ENCODE measurements around the gene C6orf15.

Gene C6orf15

DNA sequence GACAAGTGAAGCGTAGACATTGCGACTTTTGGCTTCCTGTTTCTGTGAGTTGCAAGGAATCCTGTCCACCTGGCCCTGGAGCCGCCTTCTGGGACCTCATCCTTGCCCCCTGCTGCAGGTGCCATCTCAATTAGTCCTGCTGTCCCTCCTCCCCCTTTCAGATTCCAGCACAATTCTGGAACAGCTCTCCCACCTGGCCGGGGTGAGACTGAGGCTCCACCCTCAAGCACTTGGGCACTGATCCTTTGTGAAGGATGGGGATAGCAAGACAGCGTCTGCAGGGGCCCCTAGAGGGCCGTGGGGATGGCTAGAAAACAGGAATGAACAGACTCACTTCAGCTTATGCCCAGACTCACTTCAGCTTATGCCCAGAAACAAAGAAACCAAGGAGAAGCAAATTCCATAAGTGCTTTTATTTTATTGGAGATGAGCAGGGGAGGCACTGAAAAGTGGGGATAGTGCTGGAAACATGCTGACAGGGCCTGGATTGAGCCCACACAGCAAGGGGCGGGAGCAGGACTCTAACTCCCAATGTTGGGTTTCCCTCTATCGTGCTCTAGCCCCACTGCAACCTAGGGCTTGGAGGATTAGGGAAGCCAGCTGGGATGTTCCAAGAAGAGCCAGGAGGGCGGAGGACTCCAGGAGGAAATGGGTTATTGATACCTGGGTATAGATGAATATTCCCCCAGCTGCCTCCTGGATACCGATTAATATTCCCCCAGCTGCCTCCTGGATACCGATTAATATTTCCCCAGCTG lies 1.4 kb downstream of the C6orf15 start:
- no peak overlapping the region for H2AFZ ChIP-seq (ENCODE audit: low read length)
- WGBS, 2 donors (ENCODE audit: extremely low coverage in 2 of 2, insufficient read length in 2 of 2, insufficient replicate concordance in 1 of 2) = no CpG with 5 or more reads among the region's 11 CpGs
- H3K4me3 ChIP-seq (ENCODE audit: low read length in 2 of 2) = no peak overlapping the region
- H3K9ac ChIP-seq (ENCODE audit: low read depth, low read length, poor library complexity) = no peak overlapping the region
- no peak overlapping the region for H3K14ac ChIP-seq (ENCODE audit: low read length)
- peaks cover 0 to 56% (median 0%) of the 10 kb centered on the region in 3 experiments for H3K27me3 ChIP-seq (ENCODE audit: control insufficient read depth in 3 of 3, insufficient read depth in 3 of 3, low read depth in 1 of 3, low read length in 3 of 3)
- no peak overlapping the region for H2BK15ac ChIP-seq (ENCODE audit: low read length)
- no peaks in the 10 kb centered on the region for H3K79me1 ChIP-seq (ENCODE audit: low read depth, low read length)
- no peak overlapping the region for H2AK5ac ChIP-seq (ENCODE audit: low read depth, low read length)
- H2BK12ac ChIP-seq (ENCODE audit: low read length) = no peak overlapping the region
- H3K36me3 ChIP-seq (replicated peaks in 1 of 2; ENCODE audit: control insufficient read depth in 2 of 2, insufficient read depth in 2 of 2, low read length in 2 of 2) = no peaks in the 10 kb centered on the region
- no peak overlapping the region for H4K91ac ChIP-seq (ENCODE audit: low read depth, low read length, poor library complexity)
- peak overlapping the region; percentile 68 for H3K18ac ChIP-seq (ENCODE audit: low read length)
- H3K27ac ChIP-seq (replicated peaks; ENCODE audit: low read length) = no peak overlapping the region
- H3K4ac ChIP-seq (ENCODE audit: low read length) = no peak overlapping the region
- H2BK120ac ChIP-seq (ENCODE audit: low read depth, low read length) = no peak overlapping the region
- H4K8ac ChIP-seq (ENCODE audit: low read depth, low read length) = no peak overlapping the region
- peaks cover 0 to 15% of the 10 kb centered on the region in 2 donors for H3K4me1 ChIP-seq (ENCODE audit: control insufficient read depth in 2 of 2, insufficient read depth in 1 of 2, low read depth in 1 of 2, low read length in 2 of 2)
- no peak overlapping the region for H3K23ac ChIP-seq (ENCODE audit: low read depth, low read length, poor library complexity)
- no peak for DNase-seq (ENCODE audit: low spot score)
- peaks cover 0 to 2% of the 10 kb centered on the region in 2 donors for H3K9me3 ChIP-seq (replicated peaks in 1 of 2; ENCODE audit: control insufficient read depth in 2 of 2, insufficient read depth in 1 of 2, low read depth in 1 of 2, low read length in 2 of 2)
- no peak overlapping the region for H2BK5ac ChIP-seq (ENCODE audit: low read length)
- no peak overlapping the region for H3K4me2 ChIP-seq (ENCODE audit: insufficient read depth, low read length, poor library complexity, severe bottlenecking)

GRCh38 chr6:31107052-31107451 lies 5.3 kb downstream of the C6orf15 start:
- Histone ChIP-seq H3K4ac (ENCODE audit: low read length) (no peak overlapping the region), H2BK12ac (ENCODE audit: low read length) (no peak overlapping the region), H3K27ac (replicated peaks; ENCODE audit: low read length) (no peak overlapping the region), H4K91ac (ENCODE audit: low read depth, low read length, poor library complexity) (no peak overlapping the region), H4K8ac (ENCODE audit: low read depth, low read length) (no peak overlapping the region), H2AFZ (ENCODE audit: low read length) (no peak overlapping the region), H3K18ac (ENCODE audit: low read length) (no peak overlapping the region), H3K79me1 (ENCODE audit: low read depth, low read length) (no peaks in the 10 kb centered on the region), H3K9ac (ENCODE audit: low read depth, low read length, poor library complexity) (no peak overlapping the region), H3K27me3 (ENCODE audit: control insufficient read depth in 3 of 3, insufficient read depth in 3 of 3, low read depth in 1 of 3, low read length in 3 of 3) (peaks cover 0 to 30% (median 0%) of the 10 kb centered on the region in 3 experiments), H3K36me3 (replicated peaks in 1 of 2; ENCODE audit: control insufficient read depth in 2 of 2, insufficient read depth in 2 of 2, low read length in 2 of 2) (no peaks in the 10 kb centered on the region), H3K4me3 (ENCODE audit: low read length in 2 of 2) (no peak overlapping the region), H3K9me3 (replicated peaks in 1 of 2; ENCODE audit: control insufficient read depth in 2 of 2, insufficient read depth in 1 of 2, low read depth in 1 of 2, low read length in 2 of 2) (peaks cover 0 to 2% of the 10 kb centered on the region in 2 donors), H2BK120ac (ENCODE audit: low read depth, low read length) (no peak overlapping the region), H3K4me1 (ENCODE audit: control insufficient read depth in 2 of 2, insufficient read depth in 1 of 2, low read depth in 1 of 2, low read length in 2 of 2) (peaks cover 0 to 6% of the 10 kb centered on the region in 2 donors), H2BK5ac (ENCODE audit: low read length) (no peak overlapping the region), H2BK15ac (ENCODE audit: low read length) (no peak overlapping the region), H3K4me2 (ENCODE audit: insufficient read depth, low read length, poor library complexity, severe bottlenecking) (no peak overlapping the region), H3K14ac (ENCODE audit: low read length) (no peak overlapping the region), H2AK5ac (ENCODE audit: low read depth, low read length) (no peak overlapping the region), H3K23ac (ENCODE audit: low read depth, low read length, poor library complexity) (no peak overlapping the region)
- no CpG with 5 or more reads among the region's 4 CpGs for WGBS, 2 donors (ENCODE audit: extremely low coverage in 2 of 2, insufficient read length in 2 of 2, insufficient replicate concordance in 1 of 2)
- DNase-seq (ENCODE audit: low spot score) = no peak

DNA sequence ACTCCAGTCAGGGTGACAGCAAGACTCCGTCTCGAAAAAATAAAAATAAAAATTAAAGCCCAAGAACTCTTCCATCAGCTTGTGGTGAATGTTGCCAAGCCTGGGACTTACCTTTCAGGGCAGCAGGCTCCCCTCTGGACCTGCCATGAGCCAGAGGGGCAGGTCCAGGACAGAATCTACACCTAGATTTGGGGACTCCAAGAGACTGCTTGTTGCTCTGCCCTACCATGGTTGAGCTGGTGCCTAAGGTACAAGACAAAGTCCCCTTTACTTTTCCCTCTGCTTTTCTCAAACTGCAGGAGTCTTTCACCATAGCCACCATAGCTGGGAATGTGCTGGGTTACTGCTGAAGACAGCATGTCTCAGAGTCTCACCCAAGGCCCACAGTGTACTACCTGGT lies 9.2 kb downstream of the C6orf15 start:
- Histone ChIP-seq H2BK120ac (ENCODE audit: low read depth, low read length) (no peak overlapping the region), H3K36me3 (replicated peaks in 1 of 2; ENCODE audit: control insufficient read depth in 2 of 2, insufficient read depth in 2 of 2, low read length in 2 of 2) (no peaks in the 10 kb centered on the region), H3K27me3 (ENCODE audit: control insufficient read depth in 3 of 3, insufficient read depth in 3 of 3, low read depth in 1 of 3, low read length in 3 of 3) (peaks cover 0 to 5% (median 0%) of the 10 kb centered on the region in 3 experiments), H4K8ac (ENCODE audit: low read depth, low read length) (no peak overlapping the region), H3K4me1 (ENCODE audit: control insufficient read depth in 2 of 2, insufficient read depth in 1 of 2, low read depth in 1 of 2, low read length in 2 of 2) (no peaks in the 10 kb centered on the region), H2AFZ (ENCODE audit: low read length) (no peak overlapping the region), H2AK5ac (ENCODE audit: low read depth, low read length) (no peak overlapping the region), H3K18ac (ENCODE audit: low read length) (no peak overlapping the region), H3K9ac (ENCODE audit: low read depth, low read length, poor library complexity) (no peak overlapping the region), H3K79me1 (ENCODE audit: low read depth, low read length) (no peaks in the 10 kb centered on the region), H3K23ac (ENCODE audit: low read depth, low read length, poor library complexity) (no peak overlapping the region), H3K14ac (ENCODE audit: low read length) (no peak overlapping the region), H3K27ac (replicated peaks; ENCODE audit: low read length) (no peak overlapping the region), H3K4ac (ENCODE audit: low read length) (no peak overlapping the region), H3K4me3 (ENCODE audit: low read length in 2 of 2) (no peak overlapping the region), H4K91ac (ENCODE audit: low read depth, low read length, poor library complexity) (no peak overlapping the region), H2BK5ac (ENCODE audit: low read length) (no peak overlapping the region), H3K4me2 (ENCODE audit: insufficient read depth, low read length, poor library complexity, severe bottlenecking) (no peak overlapping the region), H2BK15ac (ENCODE audit: low read length) (no peak overlapping the region), H2BK12ac (ENCODE audit: low read length) (no peak overlapping the region), H3K9me3 (replicated peaks in 1 of 2; ENCODE audit: control insufficient read depth in 2 of 2, insufficient read depth in 1 of 2, low read depth in 1 of 2, low read length in 2 of 2) (no peaks in the 10 kb centered on the region)
- DNase-seq (ENCODE audit: low spot score) = no peak
- no CpG with 5 or more reads among the region's 2 CpGs for WGBS, 2 donors (ENCODE audit: extremely low coverage in 2 of 2, insufficient read length in 2 of 2, insufficient replicate concordance in 1 of 2)

DNA sequence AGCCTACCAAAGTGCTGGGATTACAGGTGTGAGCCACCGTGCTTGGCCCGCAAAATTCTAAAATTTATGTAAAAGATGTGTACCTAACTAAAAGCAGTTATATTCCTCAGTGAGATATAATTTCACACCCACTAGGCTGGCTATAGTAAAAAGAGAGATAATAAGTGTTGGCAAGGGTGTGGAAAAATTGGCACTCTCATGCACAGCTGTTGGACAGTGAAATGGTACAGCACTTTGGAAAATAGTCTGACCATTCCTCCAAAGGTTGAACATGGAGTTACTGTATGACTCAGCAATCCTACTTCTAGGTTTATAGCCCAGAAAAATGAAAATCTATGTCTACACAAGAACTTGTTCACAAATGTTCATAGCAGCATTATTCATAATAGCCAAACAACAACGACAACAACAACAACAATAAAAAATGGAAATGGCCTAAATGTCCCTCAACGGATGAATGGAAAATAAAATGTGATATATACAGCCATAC lies 13.9 kb downstream of the C6orf15 start:
- H2BK12ac ChIP-seq (ENCODE audit: low read length) = no peak overlapping the region
- no CpG with 5 or more reads among the region's 4 CpGs for WGBS, 2 donors (ENCODE audit: extremely low coverage in 2 of 2, insufficient read length in 2 of 2, insufficient replicate concordance in 1 of 2)
- no peaks in the 10 kb centered on the region for H3K4me1 ChIP-seq (ENCODE audit: control insufficient read depth in 2 of 2, insufficient read depth in 1 of 2, low read depth in 1 of 2, low read length in 2 of 2)
- H3K79me1 ChIP-seq (ENCODE audit: low read depth, low read length) = no peaks in the 10 kb centered on the region
- no peak overlapping the region for H3K4me3 ChIP-seq (ENCODE audit: low read length in 2 of 2)
- no peak overlapping the region for H3K23ac ChIP-seq (ENCODE audit: low read depth, low read length, poor library complexity)
- H3K4ac ChIP-seq (ENCODE audit: low read length) = no peak overlapping the region
- no peak overlapping the region for H3K27ac ChIP-seq (replicated peaks; ENCODE audit: low read length)
- H3K27me3 ChIP-seq (ENCODE audit: control insufficient read depth in 3 of 3, insufficient read depth in 3 of 3, low read depth in 1 of 3, low read length in 3 of 3) = peaks cover 0 to 5% (median 0%) of the 10 kb centered on the region in 3 experiments
- no peak overlapping the region for H3K14ac ChIP-seq (ENCODE audit: low read length)
- H2AK5ac ChIP-seq (ENCODE audit: low read depth, low read length) = no peak overlapping the region
- H2BK120ac ChIP-seq (ENCODE audit: low read depth, low read length) = no peak overlapping the region
- H3K4me2 ChIP-seq (ENCODE audit: insufficient read depth, low read length, poor library complexity, severe bottlenecking) = no peak overlapping the region
- H3K36me3 ChIP-seq (replicated peaks in 1 of 2; ENCODE audit: control insufficient read depth in 2 of 2, insufficient read depth in 2 of 2, low read length in 2 of 2) = no peaks in the 10 kb centered on the region
- no peak overlapping the region for H2AFZ ChIP-seq (ENCODE audit: low read length)
- H4K91ac ChIP-seq (ENCODE audit: low read depth, low read length, poor library complexity) = no peak overlapping the region
- no peak overlapping the region for H3K18ac ChIP-seq (ENCODE audit: low read length)
- no peaks in the 10 kb centered on the region for H3K9me3 ChIP-seq (replicated peaks in 1 of 2; ENCODE audit: control insufficient read depth in 2 of 2, insufficient read depth in 1 of 2, low read depth in 1 of 2, low read length in 2 of 2)
- H2BK5ac ChIP-seq (ENCODE audit: low read length) = no peak overlapping the region
- H4K8ac ChIP-seq (ENCODE audit: low read depth, low read length) = no peak overlapping the region
- no peak for DNase-seq (ENCODE audit: low spot score)
- no peak overlapping the region for H3K9ac ChIP-seq (ENCODE audit: low read depth, low read length, poor library complexity)
- H2BK15ac ChIP-seq (ENCODE audit: low read length) = no peak overlapping the region

All from neuronal stem cell (in vitro differentiated cells).